Ascending aorta (tissue), 2 donors: ENCODE results near the gene TBC1D8. TPM values are rescaled to one million over a fixed set of nuclear protein-coding genes. Genes with fewer than 3 reads are reported as not detected.

Source experiments
- DNase-seq, 2 donors: peaks; one replicate each; pipeline ENCODE4 v3.0.0-alpha.2; 2019; ENCODE audit warnings: low spot score in 2 of 2
- H3K27ac ChIP-seq, 2 donors: fragments of 200-600 bp; sonication (generic); one replicate each; pipeline ENCODE4 v1.5.1; 2016 to 2017; ENCODE audit warnings: mild to moderate bottlenecking in 1 of 2
- H3K27me3 ChIP-seq: fragments of 200-600 bp; sonication (generic); one replicate; pipeline ENCODE4 v1.5.1; 2017
- H3K36me3 ChIP-seq, 2 donors: fragments of 200-600 bp; sonication (generic); one replicate each; pipeline ENCODE4 v1.5.1; 2016
- H3K4me1 ChIP-seq, 2 donors: fragments of 200-600 bp; sonication (generic); one replicate each; pipeline ENCODE4 v1.5.1; 2016 to 2017; ENCODE audit warnings: mild to moderate bottlenecking in 1 of 2
- H3K4me3 ChIP-seq, 2 donors: fragments of 200-600 bp; sonication (generic); one replicate each; pipeline ENCODE4 v1.5.1; 2016 to 2017; ENCODE audit warnings: mild to moderate bottlenecking in 1 of 2
- H3K9me3 ChIP-seq, 2 donors: fragments of 200-600 bp; sonication (generic); one replicate each; pipeline ENCODE4 v1.5.1; 2016
- CTCF ChIP-seq, 3 experiments: fragments of 200-600 bp in 2 of 3; fragments of 450-650 bp in 1 of 3; sonication (generic) in 2 of 3; IDR thresholded peaks; one replicate each; pipeline ENCODE4 v1.5.1; 2016 to 2019; ENCODE audit warnings: antibody characterized with exemption in 3 of 3, mild to moderate bottlenecking in 1 of 3, moderate library complexity in 1 of 3
- intact Hi-C: fragments of 100-400 bp; cut with DNase I; formaldehyde crosslinking; loops from one replicate; pipeline ENCODE4 v1.15.1; 2023
- total RNA-seq: library from RNA; depleted of rRNA; stranded (reverse); fragments of >200 nt; gene quantifications from one replicate; pipeline ENCODE4 v1.1.0, GENCODE V29; 2016

The TBC1D8 gene
- total RNA-seq, 1 donor from 2014 or later, result 17.8 TPM

- TF ChIP-seq CTCF (IDR thresholded peaks at IDR 0.05), result no peak
- Histone ChIP-seq H3K27me3 (no peaks in the 10 kb centered on the region), H3K4me1 (peaks cover 8 to 19% of the 10 kb centered on the region in 2 donors), H3K36me3 (no peaks in the 10 kb centered on the region), H3K27ac (no peak overlapping the region), H3K4me3 (no peak overlapping the region), H3K9me3 (no peaks in the 10 kb centered on the region)
- DNase-seq, result no peak
- intact Hi-C loops, result no loop called here
Observed at GRCh38 chr2:101115664-101116063, 35.5 kb downstream of the TBC1D8 start.

- Histone ChIP-seq H3K27ac (no peak overlapping the region), H3K27me3 (no peaks in the 10 kb centered on the region), H3K9me3 (no peaks in the 10 kb centered on the region), H3K4me3 (no peak overlapping the region), H3K36me3 (no peaks in the 10 kb centered on the region), H3K4me1 (peaks cover 3 to 17% of the 10 kb centered on the region in 2 donors)
- TF ChIP-seq CTCF (IDR thresholded peaks at IDR 0.05), result no peak
- DNase-seq, result no peak
- intact Hi-C loops, result no loop called here
Observed at GRCh38 chr2:101114815-101115214, 36.4 kb downstream of the TBC1D8 start.

GRCh38 chr2:101114268-101114783 is 36.9 kb downstream of the TBC1D8 start:
- H3K9me3 ChIP-seq, result no peaks in the 10 kb centered on the region
- no peak for TF ChIP-seq CTCF (IDR thresholded peaks at IDR 0.05)
- H3K4me1 ChIP-seq, result peaks cover 2 to 17% of the 10 kb centered on the region in 2 donors
- no peaks in the 10 kb centered on the region for H3K27me3 ChIP-seq
- DNase-seq, result no peak
- H3K27ac ChIP-seq, result no peak overlapping the region
- H3K4me3 ChIP-seq, result no peak overlapping the region
- intact Hi-C loops, result no loop called here
- no peaks in the 10 kb centered on the region for H3K36me3 ChIP-seq

GRCh38 chr2:101113441-101114267 is 37.5 kb downstream of the TBC1D8 start:
- no peak overlapping the region for H3K4me3 ChIP-seq
- no peaks in the 10 kb centered on the region for H3K36me3 ChIP-seq
- no peaks in the 10 kb centered on the region for H3K27me3 ChIP-seq
- intact Hi-C loops, result no loop called here
- no peak overlapping the region for H3K27ac ChIP-seq
- no peaks in the 10 kb centered on the region for H3K9me3 ChIP-seq
- DNase-seq, result no peak
- TF ChIP-seq CTCF (IDR thresholded peaks at IDR 0.05), result no peak
- H3K4me1 ChIP-seq, result peaks cover 0 to 13% of the 10 kb centered on the region in 2 donors

GRCh38 chr2:101112772-101113157 is 38.4 kb downstream of the TBC1D8 start:
- Histone ChIP-seq H3K27ac (no peak overlapping the region), H3K4me1 (peaks cover 0 to 13% of the 10 kb centered on the region in 2 donors), H3K9me3 (no peaks in the 10 kb centered on the region), H3K27me3 (no peaks in the 10 kb centered on the region), H3K4me3 (no peak overlapping the region), H3K36me3 (no peaks in the 10 kb centered on the region)
- intact Hi-C loops, result no loop called here
- DNase-seq, result no peak
- no peak for TF ChIP-seq CTCF (IDR thresholded peaks at IDR 0.05)
